HG03378 (cell line): ENCODE measurements around the gene VPS36.
"Not testable (repeated sequence)": the region's sequence is repeated elsewhere in the genome, so short reads cannot be mapped to it uniquely, and the experiment has no call there.

ENCODE experiments used
- ATAC-seq: cut with Tn5 transposase; IDR thresholded peaks from one replicate; pipeline ENCODE4 v1.9.1; 2021; ENCODE audit warnings: mild to moderate bottlenecking, moderate library complexity; ENCODE audit not compliant: unreplicated experiment

Gene VPS36

GRCh38 chr13:52383366-52383765 is 67.1 kb downstream of the VPS36 start:
- no peak for ATAC-seq

- no peak for ATAC-seq
These were observed 72.1 kb downstream of the VPS36 start for GRCh38 chr13:52378312-52378711.

GRCh38 chr13:52377898-52378297 is 72.5 kb downstream of the VPS36 start:
- no peak for ATAC-seq

GRCh38 chr13:52374873-52375411 is 75.5 kb downstream of the VPS36 start:
- ATAC-seq: no peak

GRCh38 chr13:52374389-52374788 is 76.0 kb downstream of the VPS36 start:
- no peak for ATAC-seq

GRCh38 chr13:52373277-52373676 is 77.2 kb downstream of the VPS36 start:
- ATAC-seq: not testable (repeated sequence)

GRCh38 chr13:52371736-52372247 is 78.6 kb downstream of the VPS36 start:
- no peak for ATAC-seq

- no peak for ATAC-seq
These were observed 84.1 kb downstream of the VPS36 start for GRCh38 chr13:52366291-52366690.
